K562 (cell line): ENCODE measurements around the gene MFNG. TPM values are rescaled to one million over a fixed set of nuclear protein-coding genes. Genes with fewer than 3 reads are reported as not detected.

Source experiments
- ATAC-seq: fragments of 200-7000 bp; cut with Tn5 transposase; 3 replicates; pipeline ENCODE4 v1.9.1; 2020; ENCODE audit warnings: moderate library complexity
- BruUV-seq: library from RNA; stranded (reverse); fragments of 400-500 nt; replicated peaks from 2 replicates; lab custom pipeline; 2021; lab: Mats Ljungman, UMichigan
- CTCF ChIA-PET: fragments of 300-600 bp; formaldehyde crosslinking; extraction: SDS; loops from one replicate; lab custom pipeline; 2021; ENCODE audit warnings: low intra/inter-chr PET ratio; lab: Yijun Ruan, JAX
- POLR2A ChIA-PET: fragments of 300-600, 350-650 bp; sonication (Branson Sonifier 250); formaldehyde crosslinking; extraction: SDS; loops from one replicate; lab custom pipeline; 2021; ENCODE audit warnings: antibody characterized with exemption, inconsistent platforms; lab: Yijun Ruan, JAX
- DNase-seq, 4 experiments: peaks; one replicate each; pipeline versions ENCODE4 v3.0.0 to v3.0.0-alpha.2; 2011 to 2018; ENCODE audit warnings: low spot score in 3 of 4, mixed read lengths in 3 of 4; ENCODE audit errors: extremely low read depth in 1 of 4
- FAIRE-seq: peaks from 2 replicates; lab custom pipeline; 2011; peaks lifted over from hg19 to GRCh38; lab: Jason Lieb, UNC
- H2AFZ ChIP-seq: 2 replicates; pipeline ENCODE4 v1.6.0; 2011; ENCODE audit warnings: low read depth, low read length, control low read depth, inconsistent platforms
- H3K27ac ChIP-seq: fragments of 200-600 bp; 3 replicates; pipeline ENCODE4 v1.8.0; 2011; ENCODE audit warnings: low read depth, mild to moderate bottlenecking, control low read depth, inconsistent platforms, low read length, moderate library complexity, mixed read lengths; ENCODE audit errors: extremely low read depth
- H3K27me3 ChIP-seq, 2 experiments: fragments of 300-600 bp in 1 of 2; 2 replicates in 1 of 2; 3 replicates in 1 of 2; pipeline versions ENCODE4 v1.6.0 to v1.8.0; 2011; ENCODE audit warnings: inconsistent platforms in 2 of 2, low read length in 2 of 2, mild to moderate bottlenecking in 1 of 2, mixed read lengths in 1 of 2, moderate library complexity in 1 of 2; ENCODE audit not compliant: control insufficient read depth in 2 of 2, insufficient read depth in 2 of 2
- H3K36me3 ChIP-seq: fragments of 300-600 bp; 3 replicates; pipeline ENCODE4 v1.8.0; 2011; ENCODE audit warnings: mild to moderate bottlenecking, low read length, inconsistent platforms; ENCODE audit not compliant: control insufficient read depth, insufficient read depth
- H3K4me1 ChIP-seq, 2 experiments: fragments of 200-600 bp in 1 of 2; replicated peaks in 1 of 2; 2 replicates in 1 of 2; 3 replicates in 1 of 2; pipeline versions ENCODE4 v1.5.1 to v1.8.0; 2011; ENCODE audit warnings: inconsistent platforms in 2 of 2, low read length in 2 of 2, mild to moderate bottlenecking in 1 of 2, mixed read lengths in 1 of 2, moderate library complexity in 1 of 2; ENCODE audit not compliant: control insufficient read depth in 2 of 2, insufficient read depth in 2 of 2
- H3K4me2 ChIP-seq: 2 replicates; pipeline ENCODE4 v1.6.1; 2011; ENCODE audit warnings: low read length, control low read depth, inconsistent platforms, mixed read lengths; ENCODE audit not compliant: insufficient read depth
- H3K4me3 ChIP-seq: fragments of 200-600 bp; sonication (generic), shearing (Covaris generic); 2 replicates; pipeline ENCODE4 v1.5.1; 2016; ENCODE audit warnings: control low read depth, inconsistent platforms
- H3K79me2 ChIP-seq: fragments of 200-600 bp; 3 replicates; pipeline ENCODE4 v1.8.0; 2011; ENCODE audit warnings: low read length, inconsistent platforms; ENCODE audit not compliant: control insufficient read depth, insufficient read depth
- H3K9ac ChIP-seq, 2 experiments: 2 replicates each; pipeline versions ENCODE4 v1.6.0 to v1.6.1; 2011; ENCODE audit warnings: low read depth in 2 of 2, low read length in 2 of 2, control low read depth in 1 of 2, inconsistent platforms in 1 of 2, mild to moderate bottlenecking in 1 of 2, mixed read lengths in 1 of 2; ENCODE audit not compliant: insufficient read depth in 1 of 2
- H3K9me1 ChIP-seq: one replicate; pipeline ENCODE4 v1.6.0; 2011; ENCODE audit warnings: inconsistent platforms, mild to moderate bottlenecking, low read length, moderate library complexity; ENCODE audit not compliant: control insufficient read depth, insufficient read depth
- H3K9me3 ChIP-seq: replicated peaks from 2 replicates; pipeline ENCODE4 v1.5.1; 2011; ENCODE audit warnings: low read depth, low read length, inconsistent platforms; ENCODE audit not compliant: control insufficient read depth, insufficient read depth
- H4K20me1 ChIP-seq: replicated peaks from 2 replicates; pipeline ENCODE4 v1.6.1; 2011; ENCODE audit warnings: low read length, inconsistent platforms, mixed read lengths; ENCODE audit not compliant: control insufficient read depth, insufficient read depth
- COPS2 ChIP-seq: fragments of 450-650 bp; conservative IDR thresholded peaks from 2 replicates; pipeline ENCODE4 v1.6.1; 2016; ENCODE audit warnings: mild to moderate bottlenecking, moderate library complexity
- NFIX ChIP-seq: fragments of 250-450 bp; sonication (Bioruptor Pico); IDR thresholded peaks from 2 replicates; pipeline ENCODE4 v1.4.0; 2020; ENCODE audit warnings: low read depth, mild to moderate bottlenecking, moderate library complexity
- NUFIP1 ChIP-seq: fragments of 450-650 bp; IDR thresholded peaks from 2 replicates; pipeline ENCODE4 v1.6.1; 2018; ENCODE audit not compliant: partially characterized antibody
- RHOXF2B ChIP-seq: fragments of 250-450 bp; sonication (Bioruptor Pico); conservative IDR thresholded peaks from 2 replicates; pipeline ENCODE4 v1.5.1; 2021
- SIRT6 ChIP-seq: IDR thresholded peaks from one replicate; pipeline ENCODE4 v1.6.1; 2012; ENCODE audit warnings: low read depth, mild to moderate bottlenecking, control low read depth, inconsistent platforms, low read length, moderate library complexity
- SNRNP70 ChIP-seq: fragments of 200-400 bp; formaldehyde crosslinking; optimal IDR thresholded peaks from 2 replicates; pipeline ENCODE3; 2017; ENCODE audit warnings: low read depth, low read length
- TAF9B ChIP-seq: fragments of 450-650 bp; IDR thresholded peaks from 2 replicates; pipeline ENCODE4 v1.6.1; 2018; ENCODE audit warnings: mild to moderate bottlenecking; ENCODE audit not compliant: partially characterized antibody
- USF2 ChIP-seq: sonication (generic); formaldehyde crosslinking; IDR thresholded peaks from 2 replicates; pipeline ENCODE4 v1.5.0; 2020; ENCODE audit warnings: missing genetic modification reagents
- ZBTB9 ChIP-seq: fragments of 450-650 bp; formaldehyde crosslinking; IDR thresholded peaks from 2 replicates; pipeline ENCODE4 v1.4.0; 2020; ENCODE audit warnings: mild to moderate bottlenecking, moderate library complexity
- ZFP1 ChIP-seq: fragments of 450-650 bp; formaldehyde crosslinking; IDR thresholded peaks from 2 replicates; pipeline ENCODE4 v1.4.0; 2020; ENCODE audit warnings: mild to moderate bottlenecking, mixed read lengths
- ZNF174 ChIP-seq: fragments of 250-450 bp; sonication (Bioruptor Pico); IDR thresholded peaks from 2 replicates; pipeline ENCODE4 v1.4.0; 2020; ENCODE audit warnings: mild to moderate bottlenecking
- ZNF175 ChIP-seq: fragments of 200-800 bp; sonication (Bioruptor generic); IDR thresholded peaks from 2 replicates; pipeline ENCODE4 v1.6.1; 2016; ENCODE audit warnings: low read depth, mild to moderate bottlenecking, missing genetic modification characterization, missing compliant biosample characterization
- ZNF24 ChIP-seq: fragments of 450-650 bp; IDR thresholded peaks from 2 replicates; pipeline ENCODE4 v1.6.1; 2016
- ZNF41 ChIP-seq: fragments of 250-450 bp; sonication (Bioruptor Pico); conservative IDR thresholded peaks from 2 replicates; pipeline ENCODE4 v1.4.0; 2020; ENCODE audit warnings: mild to moderate bottlenecking
- ZNF431 ChIP-seq: sonication (generic); formaldehyde crosslinking; IDR thresholded peaks from 2 replicates; pipeline ENCODE4 v1.8.0; 2022; ENCODE audit warnings: mild to moderate bottlenecking, missing genetic modification reagents
- ZNF449 ChIP-seq: fragments of 250-450 bp; sonication (Bioruptor Pico); IDR thresholded peaks from 2 replicates; pipeline ENCODE4 v1.8.0; 2022; ENCODE audit warnings: moderate library complexity, mild to moderate bottlenecking, inconsistent platforms
- ZSCAN32 ChIP-seq: fragments of 450-650 bp; formaldehyde crosslinking; IDR thresholded peaks from 2 replicates; pipeline ENCODE4 v1.4.0; 2020; ENCODE audit warnings: mild to moderate bottlenecking, moderate library complexity
- WGBS: fragments of 100-300 bp; shearing (Covaris generic); methylation state at CpG from one replicate; pipeline ENCODE4 v1.1.6; 2016; ENCODE audit warnings: low coverage, mixed read lengths; ENCODE audit not compliant: insufficient coverage; ENCODE audit errors: missing lambda C conversion rate; 5-methylcytosine and 5-hydroxymethylcytosine counted together
- in situ Hi-C: fragments of 300-500 bp; cut with MboI; formaldehyde crosslinking; loops from 4 replicates; pipeline ENCODE4 v1.15.0; 2018; ENCODE audit warnings: inconsistent platforms, mixed read lengths
- intact Hi-C: fragments of 100-400 bp; cut with micrococcal nuclease; formaldehyde crosslinking; loops from 2 replicates; pipeline ENCODE4 v1.14.2; 2022
- polyA plus RNA-seq, 8 experiments: library from polyadenylated mRNA; depleted of rRNA in 4 of 8; stranded (reverse) in 5 of 8; unstranded in 3 of 8; fragments of >200 nt; fragmentation: Nextera tagmentation in 2 of 8; fragmentation: Illumina TruSeq in 1 of 8; extraction: Ambion mirVana in 2 of 8; extraction: Trizol in 1 of 8; gene quantifications; 2 replicates each; pipeline versions ENCODE4 v1.2.1 to v1.2.3, GENCODE V29; 2011 to 2014; ENCODE audit warnings: inconsistent platforms in 1 of 8, missing spikeins in 1 of 8
- total RNA-seq, 7 experiments: library from RNA; depleted of rRNA in 6 of 7; stranded (reverse); fragments of >200 nt in 6 of 7; fragmentation: Illumina TruSeq in 2 of 7; extraction: Trizol in 2 of 7; gene quantifications; 2 replicates each; pipeline versions ENCODE4 v1.2.1 to v1.2.3, GENCODE V29; 2011 to 2021; ENCODE audit warnings: low replicate concordance in 1 of 7
- TF ChIP-seq, protein P1 (sequence below): fragments of 250-450 bp; sonication (Bioruptor Pico); IDR thresholded peaks from 2 replicates; pipeline ENCODE4 v1.4.0; 2020; ENCODE audit warnings: mild to moderate bottlenecking, moderate library complexity

Gene MFNG
- total and polyA plus RNA-seq, 9 of the 15 experiments (the other 6 are each of a cell fraction or from before 2014, with no cell fraction given): 0.13 to 0.73 (median 0.38) TPM; not detected in 4

- no peak for ATAC-seq
- no peak for FAIRE-seq
- TF ChIP-seq, protein P1, sequence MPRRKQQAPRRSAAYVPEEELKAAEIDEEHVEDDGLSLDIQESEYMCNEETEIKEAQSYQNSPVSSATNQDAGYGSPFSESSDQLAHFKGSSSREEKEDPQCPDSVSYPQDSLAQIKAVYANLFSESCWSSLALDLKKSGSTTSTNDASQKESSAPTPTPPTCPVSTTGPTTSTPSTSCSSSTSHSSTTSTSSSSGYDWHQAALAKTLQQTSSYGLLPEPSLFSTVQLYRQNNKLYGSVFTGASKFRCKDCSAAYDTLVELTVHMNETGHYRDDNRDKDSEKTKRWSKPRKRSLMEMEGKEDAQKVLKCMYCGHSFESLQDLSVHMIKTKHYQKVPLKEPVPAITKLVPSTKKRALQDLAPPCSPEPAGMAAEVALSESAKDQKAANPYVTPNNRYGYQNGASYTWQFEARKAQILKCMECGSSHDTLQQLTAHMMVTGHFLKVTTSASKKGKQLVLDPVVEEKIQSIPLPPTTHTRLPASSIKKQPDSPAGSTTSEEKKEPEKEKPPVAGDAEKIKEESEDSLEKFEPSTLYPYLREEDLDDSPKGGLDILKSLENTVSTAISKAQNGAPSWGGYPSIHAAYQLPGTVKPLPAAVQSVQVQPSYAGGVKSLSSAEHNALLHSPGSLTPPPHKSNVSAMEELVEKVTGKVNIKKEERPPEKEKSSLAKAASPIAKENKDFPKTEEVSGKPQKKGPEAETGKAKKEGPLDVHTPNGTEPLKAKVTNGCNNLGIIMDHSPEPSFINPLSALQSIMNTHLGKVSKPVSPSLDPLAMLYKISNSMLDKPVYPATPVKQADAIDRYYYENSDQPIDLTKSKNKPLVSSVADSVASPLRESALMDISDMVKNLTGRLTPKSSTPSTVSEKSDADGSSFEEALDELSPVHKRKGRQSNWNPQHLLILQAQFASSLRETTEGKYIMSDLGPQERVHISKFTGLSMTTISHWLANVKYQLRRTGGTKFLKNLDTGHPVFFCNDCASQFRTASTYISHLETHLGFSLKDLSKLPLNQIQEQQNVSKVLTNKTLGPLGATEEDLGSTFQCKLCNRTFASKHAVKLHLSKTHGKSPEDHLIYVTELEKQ (CRISPR knock-in tag): no peak
- TF ChIP-seq ZNF41: no peak
- no peak for TF ChIP-seq SIRT6
- TF ChIP-seq ZNF174 (CRISPR knock-in tag): no peak
- no peak for TF ChIP-seq ZBTB9
- no peak for TF ChIP-seq ZNF175 (CRISPR knock-in tag)
- no peak for TF ChIP-seq ZNF449 (CRISPR knock-in tag)
- no peak for TF ChIP-seq ZFP1 (CRISPR knock-in tag)
- no peak for TF ChIP-seq ZSCAN32
- no peak for TF ChIP-seq TAF9B
- no peak for TF ChIP-seq RHOXF2B (CRISPR knock-in tag)
- no peak for TF ChIP-seq ZNF24
- TF ChIP-seq NFIX: no peak
- TF ChIP-seq SNRNP70: no peak
- no peak for TF ChIP-seq COPS2
- TF ChIP-seq USF2: no peak
- TF ChIP-seq ZNF431 (CRISPR knock-in tag): no peak
- no peak for TF ChIP-seq NUFIP1
Measured at GRCh38 chr22:37489983-37490382, 3.8 kb upstream of the MFNG start.

More at GRCh38 chr22:37489983-37490382, 3.8 kb upstream of the MFNG start:
- in situ Hi-C loops: no loop called here
- POLR2A ChIA-PET: interaction anchor here (0.7 to 1.0 kb wide), 2 partner anchors 14 to 1270 kb away, joined by 3 to 4 read pairs; no protein-coding TSS in a partner anchor
- Histone ChIP-seq H3K36me3 (no peaks in the 10 kb centered on the region), H3K4me1 (peaks cover 5 to 47% of the 10 kb centered on the region in 2 experiments; a peak in 3 of 5 replicates), H3K4me2 (no peak overlapping the region), H3K79me2 (no peaks in the 10 kb centered on the region), H3K27me3 (peaks cover 0 to 6% of the 10 kb centered on the region in 2 experiments; a peak in 1 of 5 replicates), H3K27ac (no peak overlapping the region), H4K20me1 (no peaks in the 10 kb centered on the region), H2AFZ (no peak overlapping the region), H3K9me3 (no peaks in the 10 kb centered on the region), H3K9me1 (no peaks in the 10 kb centered on the region), H3K9ac (no peak overlapping the region), H3K4me3 (no peak overlapping the region)
- 54% methylated on average over 9 of the region's 10 CpGs for WGBS
- no TSS peak for BruUV-seq
- CTCF ChIA-PET: no interaction called here
- intact Hi-C loops: no loop called here
- DNase-seq: no peak
